ENCODE results near the gene UBE2K. TPM values are rescaled to one million over a fixed set of nuclear protein-coding genes. Genes with fewer than 3 reads are reported as not detected.

Gene UBE2K
- total RNA-seq, 1 experiment from 2014 or later = 126 TPM

DNA sequence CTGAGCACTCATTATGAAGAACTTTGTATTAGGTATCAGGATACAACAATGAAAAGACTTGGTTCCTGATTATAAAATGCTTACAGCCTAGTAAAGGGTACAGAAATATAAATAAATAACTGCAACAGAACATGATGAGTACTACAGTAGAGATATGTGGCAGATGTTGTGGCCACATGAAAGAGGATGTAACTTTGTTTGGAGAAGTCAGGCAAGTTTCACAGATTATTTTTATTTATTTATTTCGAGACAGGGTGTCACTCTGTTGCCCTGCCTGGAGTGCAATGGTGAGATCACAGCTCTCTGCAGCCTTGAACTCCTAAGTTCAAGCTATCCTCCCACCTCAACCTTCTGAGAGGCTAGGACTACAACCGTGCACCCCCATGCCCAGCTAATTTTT, 15.8 kb upstream of the UBE2K start:
- Histone ChIP-seq H3K4me3 (replicated peaks in 1 of 2; ENCODE audit: low read depth in 1 of 2, low read length in 2 of 2) (no peak overlapping the region), H3K79me2 (ENCODE audit: insufficient read depth, low read length) (no peaks in the 10 kb centered on the region), H3K27ac (ENCODE audit: low read depth, low read length) (no peak overlapping the region), H2AFZ (ENCODE audit: low read depth, low read length, poor library complexity, severe bottlenecking) (no peak overlapping the region), H3K4me2 (ENCODE audit: low read length) (no peak overlapping the region), H3K9ac (ENCODE audit: low read length) (no peak overlapping the region), H4K20me1 (ENCODE audit: insufficient read depth) (no peaks in the 10 kb centered on the region), H3K27me3 (ENCODE audit: insufficient read depth, low read length) (no peaks in the 10 kb centered on the region), H3K36me3 (ENCODE audit: control insufficient read depth in 1 of 2, insufficient read depth in 2 of 2, low read length in 2 of 2) (no peaks in the 10 kb centered on the region), H3K4me1 (ENCODE audit: control insufficient read depth in 1 of 2, insufficient read depth in 2 of 2, low read length in 2 of 2) (no peaks in the 10 kb centered on the region), H3K9me2 (ENCODE audit: insufficient read depth) (no peaks in the 10 kb centered on the region), H3K9me3 (ENCODE audit: control insufficient read depth in 1 of 2, insufficient read depth in 1 of 2, low read depth in 1 of 2, low read length in 2 of 2) (no peaks in the 10 kb centered on the region)
- ATAC-seq = no peak
- no peak for TF ChIP-seq CBX3 (IDR thresholded peaks at IDR 0.05; ENCODE audit: low read depth)
- no peak for TF ChIP-seq RAD21 (IDR thresholded peaks at IDR 0.05; ENCODE audit: low read depth)
- TF ChIP-seq FOSL1 (IDR thresholded peaks at IDR 0.05; ENCODE audit: low read depth) = no peak
- TF ChIP-seq ZFX (IDR thresholded peaks at IDR 0.05) = no peak
- TF ChIP-seq ELF1 (IDR thresholded peaks at IDR 0.05; ENCODE audit: borderline replicate concordance, low read depth) = no peak
- TF ChIP-seq CEBPB (IDR thresholded peaks at IDR 0.05; ENCODE audit: low read depth) = no peak
- TF ChIP-seq, protein P1, sequence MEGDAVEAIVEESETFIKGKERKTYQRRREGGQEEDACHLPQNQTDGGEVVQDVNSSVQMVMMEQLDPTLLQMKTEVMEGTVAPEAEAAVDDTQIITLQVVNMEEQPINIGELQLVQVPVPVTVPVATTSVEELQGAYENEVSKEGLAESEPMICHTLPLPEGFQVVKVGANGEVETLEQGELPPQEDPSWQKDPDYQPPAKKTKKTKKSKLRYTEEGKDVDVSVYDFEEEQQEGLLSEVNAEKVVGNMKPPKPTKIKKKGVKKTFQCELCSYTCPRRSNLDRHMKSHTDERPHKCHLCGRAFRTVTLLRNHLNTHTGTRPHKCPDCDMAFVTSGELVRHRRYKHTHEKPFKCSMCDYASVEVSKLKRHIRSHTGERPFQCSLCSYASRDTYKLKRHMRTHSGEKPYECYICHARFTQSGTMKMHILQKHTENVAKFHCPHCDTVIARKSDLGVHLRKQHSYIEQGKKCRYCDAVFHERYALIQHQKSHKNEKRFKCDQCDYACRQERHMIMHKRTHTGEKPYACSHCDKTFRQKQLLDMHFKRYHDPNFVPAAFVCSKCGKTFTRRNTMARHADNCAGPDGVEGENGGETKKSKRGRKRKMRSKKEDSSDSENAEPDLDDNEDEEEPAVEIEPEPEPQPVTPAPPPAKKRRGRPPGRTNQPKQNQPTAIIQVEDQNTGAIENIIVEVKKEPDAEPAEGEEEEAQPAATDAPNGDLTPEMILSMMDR (IDR thresholded peaks at IDR 0.05 in 2 of 3, conservative IDR thresholded peaks at IDR 0.05 in 1 of 3; ENCODE audit: borderline replicate concordance in 1 of 3, insufficient read depth in 1 of 3, low read depth in 2 of 3, low read length in 2 of 3) = no peak
- TF ChIP-seq POLR2AphosphoS5 (IDR thresholded peaks at IDR 0.05; ENCODE audit: low read depth, low read length) = no peak
- no peak for TF ChIP-seq ATF3 (IDR thresholded peaks at IDR 0.05)
- no peak for TF ChIP-seq SRF (IDR thresholded peaks at IDR 0.05; ENCODE audit: low read depth)
- ChIA-PET CTCF (no interaction called here), POLR2A (no interaction called here), RAD21 (ENCODE audit: low non-redundant PET in 1 of 2, low total read pairs in 2 of 2, uncharacterized antibody in 2 of 2, unreplicated experiment in 2 of 2) (no interaction called here)
- intact Hi-C loops (cut with micrococcal nuclease) = no loop called here
- DNase-seq (ENCODE audit: low read depth, low spot score) = no peak
- no TSS peak for BruUV-seq (replicated peaks)

DNA sequence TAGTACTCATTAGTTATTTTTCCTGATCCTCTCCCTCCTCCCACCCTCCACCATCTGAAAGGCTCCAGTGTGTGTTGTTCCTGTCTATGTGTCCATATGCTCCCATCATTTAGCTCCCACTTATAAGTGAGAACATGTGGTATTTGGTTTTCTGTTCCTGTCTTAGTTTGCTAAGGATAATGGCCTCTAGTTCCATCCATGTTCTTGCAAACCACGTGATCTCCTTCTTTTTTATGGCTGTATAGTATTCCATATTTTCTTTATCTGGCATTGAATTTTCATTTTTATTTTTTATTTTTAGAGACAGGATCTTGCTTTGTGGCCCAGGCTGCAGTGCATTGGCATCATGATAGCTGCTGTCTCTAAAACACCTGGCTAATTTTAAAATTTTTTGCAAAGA, 11.9 kb upstream of the UBE2K start:
- ChIA-PET RAD21 (ENCODE audit: low non-redundant PET in 1 of 2, low total read pairs in 2 of 2, uncharacterized antibody in 2 of 2, unreplicated experiment in 2 of 2) (no interaction called here), CTCF (no interaction called here), POLR2A (no interaction called here)
- Histone ChIP-seq H3K4me2 (ENCODE audit: low read length) (no peak overlapping the region), H3K9me3 (ENCODE audit: control insufficient read depth in 1 of 2, insufficient read depth in 1 of 2, low read depth in 1 of 2, low read length in 2 of 2) (no peaks in the 10 kb centered on the region), H2AFZ (ENCODE audit: low read depth, low read length, poor library complexity, severe bottlenecking) (no peak overlapping the region), H3K9ac (ENCODE audit: low read length) (no peak overlapping the region), H3K9me2 (ENCODE audit: insufficient read depth) (no peaks in the 10 kb centered on the region), H3K79me2 (ENCODE audit: insufficient read depth, low read length) (no peaks in the 10 kb centered on the region), H3K27ac (ENCODE audit: low read depth, low read length) (no peak overlapping the region), H3K27me3 (ENCODE audit: insufficient read depth, low read length) (no peaks in the 10 kb centered on the region), H3K36me3 (ENCODE audit: control insufficient read depth in 1 of 2, insufficient read depth in 2 of 2, low read length in 2 of 2) (no peaks in the 10 kb centered on the region), H4K20me1 (ENCODE audit: insufficient read depth) (no peaks in the 10 kb centered on the region), H3K4me1 (ENCODE audit: control insufficient read depth in 1 of 2, insufficient read depth in 2 of 2, low read length in 2 of 2) (no peaks in the 10 kb centered on the region), H3K4me3 (replicated peaks in 1 of 2; ENCODE audit: low read depth in 1 of 2, low read length in 2 of 2) (no peak overlapping the region)
- intact Hi-C loops (cut with micrococcal nuclease) = no loop called here
- no peak for ATAC-seq
- BruUV-seq (replicated peaks) = no TSS peak
- DNase-seq (ENCODE audit: low read depth, low spot score) = no peak
- TF ChIP-seq ZNF274 (IDR thresholded peaks at IDR 0.05; ENCODE audit: low read depth, low read length) (no peak), EZH2 (IDR thresholded peaks at IDR 0.05) (no peak), ELF1 (IDR thresholded peaks at IDR 0.05; ENCODE audit: borderline replicate concordance, low read depth) (no peak), POLR2A (IDR thresholded peaks at IDR 0.05; ENCODE audit: borderline replicate concordance, extremely low read depth, insufficient read depth, insufficient read length) (no peak), CBX3 (IDR thresholded peaks at IDR 0.05; ENCODE audit: low read depth) (no peak), ZFX (IDR thresholded peaks at IDR 0.05) (no peak), JUND (IDR thresholded peaks at IDR 0.05) (no peak), SP1 (IDR thresholded peaks at IDR 0.05; ENCODE audit: low read depth) (no peak), FOSL1 (IDR thresholded peaks at IDR 0.05; ENCODE audit: low read depth) (no peak), CEBPB (IDR thresholded peaks at IDR 0.05; ENCODE audit: low read depth) (no peak), POLR2AphosphoS5 (IDR thresholded peaks at IDR 0.05; ENCODE audit: low read depth, low read length) (no peak), ATF3 (IDR thresholded peaks at IDR 0.05) (no peak), SIN3A (IDR thresholded peaks at IDR 0.05; ENCODE audit: low read depth) (no peak), YY1 (IDR thresholded peaks at IDR 0.05; ENCODE audit: extremely low read depth, insufficient replicate concordance, low read depth, low read length) (no peak)
- TF ChIP-seq, protein P1 (IDR thresholded peaks at IDR 0.05 in 2 of 3, conservative IDR thresholded peaks at IDR 0.05 in 1 of 3; ENCODE audit: borderline replicate concordance in 1 of 3, insufficient read depth in 1 of 3, low read depth in 2 of 3, low read length in 2 of 3) = no peak
